GM12875 (cell line): ENCODE measurements around the gene TMEM141.
"Not testable (repeated sequence)": the region's sequence is repeated elsewhere in the genome, so short reads cannot be mapped to it uniquely, and the experiment has no call there.

Experiments used
- H3K4me3 ChIP-seq: one replicate; pipeline ENCODE4 v1.5.1; 2011; ENCODE audit warnings: low read depth, low read length, control low read depth
- TF ChIP-seq, protein P1 (sequence below): IDR thresholded peaks from 2 replicates; pipeline ENCODE4 v1.5.1; 2011; ENCODE audit warnings: low read depth, mild to moderate bottlenecking, control low read depth, inconsistent platforms, low read length, moderate library complexity, borderline replicate concordance; ENCODE audit not compliant: insufficient read depth

TMEM141 gene

DNA sequence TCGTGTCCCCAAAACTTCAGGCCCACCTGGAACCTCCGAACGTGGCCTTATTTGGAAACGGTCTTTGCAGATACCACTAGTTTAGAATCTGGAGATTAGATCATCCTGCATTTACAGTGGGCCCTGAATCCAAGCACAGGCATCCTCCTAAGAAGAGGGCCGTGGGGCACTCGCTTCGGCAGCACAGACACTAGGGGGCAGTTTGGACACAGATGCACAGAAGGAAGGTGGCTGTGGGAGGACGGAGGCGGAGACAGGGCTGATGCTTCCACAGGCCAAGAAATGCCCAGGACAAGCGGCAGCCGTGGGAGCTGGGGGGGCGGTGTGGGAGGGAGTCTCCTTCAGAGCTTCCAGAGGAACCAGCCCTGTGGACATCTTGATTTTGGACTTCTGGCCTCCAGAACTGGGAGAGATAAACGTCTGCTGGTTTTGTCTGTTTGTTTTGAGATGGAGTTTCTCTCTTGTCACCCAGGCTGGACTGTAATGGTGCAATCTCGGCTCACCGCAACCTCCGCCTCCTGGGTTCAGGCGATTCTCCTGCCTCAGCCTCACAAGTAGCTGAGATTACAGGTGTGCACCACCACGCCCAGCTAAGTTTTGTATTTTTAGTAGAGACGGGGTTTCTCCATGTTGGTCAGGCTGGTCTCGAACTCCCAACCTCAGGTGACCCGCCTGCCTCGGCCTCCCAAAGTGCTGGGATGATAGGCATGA is 30.2 kb upstream of the TMEM141 start:
- TF ChIP-seq, protein P1, sequence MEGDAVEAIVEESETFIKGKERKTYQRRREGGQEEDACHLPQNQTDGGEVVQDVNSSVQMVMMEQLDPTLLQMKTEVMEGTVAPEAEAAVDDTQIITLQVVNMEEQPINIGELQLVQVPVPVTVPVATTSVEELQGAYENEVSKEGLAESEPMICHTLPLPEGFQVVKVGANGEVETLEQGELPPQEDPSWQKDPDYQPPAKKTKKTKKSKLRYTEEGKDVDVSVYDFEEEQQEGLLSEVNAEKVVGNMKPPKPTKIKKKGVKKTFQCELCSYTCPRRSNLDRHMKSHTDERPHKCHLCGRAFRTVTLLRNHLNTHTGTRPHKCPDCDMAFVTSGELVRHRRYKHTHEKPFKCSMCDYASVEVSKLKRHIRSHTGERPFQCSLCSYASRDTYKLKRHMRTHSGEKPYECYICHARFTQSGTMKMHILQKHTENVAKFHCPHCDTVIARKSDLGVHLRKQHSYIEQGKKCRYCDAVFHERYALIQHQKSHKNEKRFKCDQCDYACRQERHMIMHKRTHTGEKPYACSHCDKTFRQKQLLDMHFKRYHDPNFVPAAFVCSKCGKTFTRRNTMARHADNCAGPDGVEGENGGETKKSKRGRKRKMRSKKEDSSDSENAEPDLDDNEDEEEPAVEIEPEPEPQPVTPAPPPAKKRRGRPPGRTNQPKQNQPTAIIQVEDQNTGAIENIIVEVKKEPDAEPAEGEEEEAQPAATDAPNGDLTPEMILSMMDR: peak; percentile 73
- not testable (repeated sequence) for H3K4me3 ChIP-seq

DNA sequence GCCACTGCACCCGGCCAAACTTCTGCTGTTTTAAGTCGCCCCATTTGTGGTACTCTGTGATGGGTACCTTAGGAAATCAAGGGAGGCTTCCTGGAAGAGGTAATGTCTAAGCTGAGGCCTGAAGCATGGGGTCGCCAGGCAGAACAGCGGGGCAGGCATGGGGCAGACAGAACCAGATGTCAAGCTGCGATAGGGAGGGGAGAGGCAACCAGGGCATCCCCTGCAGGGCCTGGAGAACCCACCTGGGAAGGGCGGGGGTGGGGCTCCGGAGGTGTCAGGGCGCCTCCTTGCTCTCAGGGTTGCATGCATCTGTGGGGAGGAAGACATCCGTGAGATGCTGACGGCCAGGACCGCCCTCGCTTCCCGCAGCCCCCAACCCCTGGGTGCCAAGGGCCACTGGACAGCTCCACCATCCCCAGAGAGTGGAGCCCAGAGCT is 29.6 kb upstream of the TMEM141 start:
- TF ChIP-seq, protein P1: no peak
- no peak overlapping the region for H3K4me3 ChIP-seq

DNA sequence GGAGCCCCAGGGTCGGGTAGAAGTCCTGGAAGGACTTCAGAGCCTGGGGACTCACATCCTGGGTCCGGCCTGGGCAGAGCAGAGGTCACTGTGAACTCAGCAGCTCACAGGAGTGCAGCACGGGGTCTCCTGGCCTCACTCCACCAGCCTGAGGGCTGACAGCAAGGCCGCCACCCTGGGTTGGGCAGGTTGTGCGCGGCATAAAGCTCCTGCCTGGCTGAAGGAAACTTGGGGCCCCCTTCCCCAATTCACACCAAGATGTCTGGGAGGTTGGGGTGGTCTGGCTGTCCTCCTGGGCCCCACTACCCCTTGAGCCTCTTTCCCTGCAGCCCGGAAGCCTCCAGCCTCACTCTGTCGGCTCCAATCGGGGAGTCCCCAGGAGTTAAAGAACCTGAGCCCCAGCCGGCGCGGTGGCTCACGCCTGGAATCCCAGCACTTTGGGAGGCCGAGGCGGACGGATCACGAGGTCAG is 28.9 kb upstream of the TMEM141 start:
- H3K4me3 ChIP-seq: no peak overlapping the region
- TF ChIP-seq, protein P1: no peak

DNA sequence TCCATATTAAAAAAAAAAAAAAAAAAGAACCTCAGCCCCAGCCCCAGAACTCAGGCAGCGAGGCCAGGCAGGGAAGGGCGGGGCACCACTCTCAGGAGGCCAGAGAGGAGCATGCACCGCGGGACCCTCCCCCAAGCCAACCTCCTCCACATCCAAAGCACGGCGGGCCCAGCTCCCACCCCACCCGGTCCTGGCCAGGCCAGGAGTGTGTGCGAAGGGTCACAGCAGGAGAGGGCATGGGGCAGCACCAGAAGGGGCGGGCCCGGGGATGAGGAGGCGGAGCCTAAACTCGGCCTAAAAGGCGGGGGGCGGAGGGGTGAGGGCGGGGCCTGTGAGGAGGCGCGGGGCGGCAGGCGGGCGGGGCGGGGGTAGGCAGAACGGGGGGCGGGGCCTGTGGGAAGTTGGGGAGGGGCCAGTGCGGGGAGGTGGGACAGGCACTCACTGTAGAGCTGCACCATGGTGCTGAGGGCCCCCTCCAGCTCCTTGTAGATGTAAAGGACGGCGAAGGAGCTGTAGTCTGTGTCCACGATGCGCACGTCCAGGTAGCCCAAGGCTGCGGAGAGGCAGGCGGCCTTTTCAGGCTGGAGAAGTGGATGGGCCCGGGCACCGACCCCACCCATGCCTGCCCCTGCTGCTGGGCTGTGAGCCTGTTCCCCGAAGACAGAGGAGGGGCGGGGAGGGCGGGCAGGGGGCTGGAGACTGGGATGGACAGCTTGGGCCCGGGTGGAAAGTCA is 28.1 kb upstream of the TMEM141 start:
- TF ChIP-seq, protein P1: no peak

DNA sequence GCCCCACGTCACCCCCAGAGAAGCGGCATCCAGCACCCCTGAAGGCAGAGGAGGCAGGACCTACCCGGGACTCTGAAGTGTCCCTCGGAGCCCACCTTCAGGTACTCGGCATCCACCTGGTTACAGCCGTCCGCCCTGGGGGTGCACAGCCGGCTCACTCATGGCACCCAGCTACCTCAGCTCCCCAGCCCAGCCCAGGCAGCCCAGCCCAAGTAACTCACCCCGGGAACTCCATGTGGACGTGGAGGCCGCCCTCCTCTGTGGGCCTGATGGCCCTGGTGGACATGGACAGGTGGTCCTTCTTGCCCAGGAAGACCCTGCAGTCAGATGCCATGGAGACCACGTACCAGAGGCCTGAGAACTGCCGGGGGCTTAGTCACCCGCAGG is 27.5 kb upstream of the TMEM141 start:
- no peak overlapping the region for H3K4me3 ChIP-seq
- TF ChIP-seq, protein P1: no peak

More for the DNA sequence above, 28.1 kb upstream of the TMEM141 start:
- no peak overlapping the region for H3K4me3 ChIP-seq

DNA sequence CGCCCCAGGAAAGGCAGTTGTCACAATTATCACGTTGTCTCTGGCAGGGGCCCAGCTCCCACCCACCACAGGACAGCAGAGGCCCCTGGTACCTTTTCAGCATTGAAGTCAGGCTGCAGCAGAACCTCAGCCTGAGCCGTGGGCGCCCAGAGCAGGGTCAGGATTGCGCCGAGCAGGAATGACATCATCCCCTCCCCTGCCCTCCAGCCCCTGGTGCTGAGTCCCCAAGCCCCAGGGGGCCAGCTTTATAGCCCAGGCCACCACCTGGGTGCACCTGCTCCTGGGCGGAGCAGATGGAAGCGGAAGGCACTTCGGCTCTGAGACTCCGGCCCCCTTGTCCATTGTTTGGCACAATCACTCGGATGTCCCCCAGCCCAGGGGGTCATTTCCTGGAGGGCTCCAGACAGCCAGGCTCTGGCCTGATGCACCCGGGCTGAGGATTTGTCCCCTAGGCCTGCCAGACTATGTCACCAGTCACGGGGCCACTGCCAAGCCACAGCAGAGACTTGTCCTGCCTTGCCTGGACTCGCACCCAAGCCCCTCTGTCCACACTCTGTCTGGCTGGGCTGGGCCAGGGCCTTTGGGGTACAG is 26.7 kb upstream of the TMEM141 start, which contains the start of gene LCN15:
Gene LCN15 (minus strand): TSS at position 218 of the 591 bp plus-strand sequence. CDS start 30 bp downstream, at position 188.
- no peak within 1 kb of the TSS for H3K4me3 ChIP-seq
- TF ChIP-seq, protein P1: no peak
